Mesenteric fat pad (tissue), 1 donor: ENCODE data around the gene GEMIN5. TPM values are rescaled to one million over a fixed set of nuclear protein-coding genes. Genes with fewer than 3 reads are reported as not detected.
"Not testable (repeated sequence)": the region's sequence is repeated elsewhere in the genome, so short reads cannot be mapped to it uniquely, and the experiment has no call there.

Source experiments
- DNase-seq: peaks from one replicate; pipeline ENCODE4 v3.0.0-alpha.2; 2020; ENCODE audit warnings: low spot score
- total RNA-seq: library from RNA; stranded (reverse); fragmentation: NEBNext Ultra II Directional; extraction: Animal tissue kit (Norgen Biotek cat#: 25700); gene quantifications from one replicate; pipeline ENCODE4 v1.2.1, GENCODE V29; 2021
- donor health status: DM: yes; HTN: yes; CAD: no.

GEMIN5 gene
- total RNA-seq, 1 donor from 2014 or later = 20.1 TPM

GRCh38 chr5:154945695-154946301 is 7.8 kb upstream of the GEMIN5 start:
- no peak for DNase-seq

- DNase-seq = no peak
Measured at GRCh38 chr5:154944716-154945115, 6.7 kb upstream of the GEMIN5 start.

DNA sequence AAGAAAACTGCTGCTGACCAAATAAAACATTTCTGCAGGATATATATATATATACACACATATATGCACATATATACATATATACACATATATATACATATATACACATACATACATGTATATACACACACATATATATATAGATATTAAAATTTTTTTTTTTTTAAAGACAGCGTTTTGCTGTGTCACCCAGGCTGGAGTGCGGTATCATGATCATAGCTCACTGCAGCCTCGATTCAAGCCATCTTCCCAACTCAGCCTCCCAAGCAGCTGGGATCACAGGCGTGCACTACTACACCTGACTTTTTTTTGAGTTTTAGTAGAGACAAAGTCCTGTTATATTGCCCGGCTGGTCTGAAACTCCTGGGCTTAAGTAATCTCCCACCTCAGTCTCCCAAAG is 5.5 kb upstream of the GEMIN5 start:
- DNase-seq = no peak

GRCh38 chr5:154940772-154941620 is 3.0 kb upstream of the GEMIN5 start, which contains the start of gene MRPL22:
Gene MRPL22 (plus strand): TSS chr5:154941073. CDS start chr5:154941111, 38 bp downstream.
- peak; percentile 96 for DNase-seq

- no peak for DNase-seq
Measured at GRCh38 chr5:154940375-154940771, 2.4 kb upstream of the GEMIN5 start.

GRCh38 chr5:154939387-154939786 is 1.4 kb upstream of the GEMIN5 start:
- not testable (repeated sequence) for DNase-seq

GRCh38 chr5:154937186-154937717 is 759 bp downstream of the GEMIN5 start:
- no peak for DNase-seq

- DNase-seq = no peak
Measured at GRCh38 chr5:154934881-154935280, 3.1 kb downstream of the GEMIN5 start.

- no peak for DNase-seq
Measured at GRCh38 chr5:154933537-154933936, 4.5 kb downstream of the GEMIN5 start.

DNA sequence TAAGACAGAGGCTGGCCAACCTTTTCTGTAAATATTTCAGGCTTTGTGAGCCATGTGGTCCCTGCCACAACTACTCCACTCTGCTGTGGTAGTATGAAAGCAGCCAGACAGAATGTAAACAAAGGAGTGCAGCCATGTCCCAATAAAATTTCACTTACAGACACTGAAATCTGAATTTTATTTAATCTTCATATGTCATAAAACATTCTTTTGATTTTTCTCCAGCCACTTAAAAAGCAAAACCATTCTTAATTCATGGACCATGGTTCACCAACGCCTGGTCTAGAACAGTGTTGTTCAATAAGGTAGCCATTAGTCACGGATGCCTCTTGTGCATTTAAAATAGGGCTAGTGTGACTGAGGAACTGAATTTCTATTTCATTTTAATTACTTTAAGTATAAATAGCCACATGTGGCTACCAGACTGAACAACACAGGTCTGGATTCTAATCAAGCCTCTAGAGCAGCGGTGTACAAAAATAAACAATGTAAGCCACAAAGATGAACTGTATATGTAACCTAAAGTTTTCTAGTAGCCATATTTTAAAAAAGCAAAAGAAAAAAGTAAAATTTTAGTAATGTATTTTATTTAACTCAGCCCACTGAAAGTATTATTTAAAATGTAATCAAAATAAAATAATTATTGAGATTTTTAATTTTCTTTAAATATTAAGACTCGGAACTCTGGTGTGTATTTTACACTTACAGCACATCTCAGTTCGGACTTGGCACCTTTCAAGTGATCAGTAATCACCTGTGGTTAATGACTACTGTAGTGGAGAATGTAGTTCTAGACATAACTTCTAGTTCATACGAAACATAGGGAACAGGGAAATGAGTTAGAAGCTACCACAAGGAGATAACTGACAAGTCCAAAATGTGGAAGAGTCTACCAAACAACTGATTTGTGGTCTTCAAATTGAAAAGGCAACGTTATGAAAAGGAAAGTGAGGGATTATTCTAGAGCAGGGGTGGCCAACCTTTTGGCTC is 14.3 kb downstream of the GEMIN5 start:
- DNase-seq = no peak

DNA sequence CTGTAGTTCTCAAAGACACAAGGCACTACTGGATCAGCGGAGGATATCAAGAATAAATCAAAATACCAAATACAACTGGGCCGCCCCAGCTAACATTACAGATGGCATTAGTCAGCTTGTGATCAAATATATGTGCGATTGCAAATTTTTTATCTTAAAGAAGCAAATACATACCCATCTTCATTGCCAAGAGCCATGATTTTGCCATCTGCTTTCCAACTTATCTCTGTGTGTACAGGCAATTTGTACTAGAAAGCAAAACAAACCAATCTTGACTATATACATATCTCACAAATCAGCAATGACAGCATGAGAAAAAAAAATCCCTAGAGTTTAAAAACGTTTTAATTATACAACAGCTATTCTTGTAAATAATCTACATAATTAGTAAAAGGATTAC is 20.3 kb downstream of the GEMIN5 start:
- DNase-seq = no peak

GRCh38 chr5:154916874-154917273 is 21.1 kb downstream of the GEMIN5 start:
- no peak for DNase-seq

DNA sequence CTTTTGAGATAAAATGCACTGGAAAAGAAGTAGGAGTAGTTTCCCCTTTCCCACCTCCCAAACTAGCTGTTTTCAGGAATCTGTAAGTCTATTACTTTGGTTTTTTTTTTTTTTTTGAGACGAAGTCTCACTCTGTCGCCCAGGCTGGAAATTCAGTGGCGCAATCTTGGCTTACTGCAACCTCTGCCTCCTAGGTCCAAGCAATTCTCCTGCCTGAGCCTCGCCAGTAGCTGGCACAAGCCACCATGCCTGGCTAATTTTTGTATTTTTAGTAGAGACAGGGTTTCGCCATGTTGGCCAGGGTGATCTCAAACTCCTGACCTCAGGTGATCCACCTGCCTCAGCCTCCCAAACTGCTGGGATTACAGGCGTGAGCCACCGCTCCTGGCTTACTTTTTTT is 32.4 kb downstream of the GEMIN5 start:
- not testable (repeated sequence) for DNase-seq

GRCh38 chr5:154901913-154902312 is 36.1 kb downstream of the GEMIN5 start:
- DNase-seq = no peak

GRCh38 chr5:154901276-154901675 is 36.7 kb downstream of the GEMIN5 start:
- no peak for DNase-seq

DNA sequence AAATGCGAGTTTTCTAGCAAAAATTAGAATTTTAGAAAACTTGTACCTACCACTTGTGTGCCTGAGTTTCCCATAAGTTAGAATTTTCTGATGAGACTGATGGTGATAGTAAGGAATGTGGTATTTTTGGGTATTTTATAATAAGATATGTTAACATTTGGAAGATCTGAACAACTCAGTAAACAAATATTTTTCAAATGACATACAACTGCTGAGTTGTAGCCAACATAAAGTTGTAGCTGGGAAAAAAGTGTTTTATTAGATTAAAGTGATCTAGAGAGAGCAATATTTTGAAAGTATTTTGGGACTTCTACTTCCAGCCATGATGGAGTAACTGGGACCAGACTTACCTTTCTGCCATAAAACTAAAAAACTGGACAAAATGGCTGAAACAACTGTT is 37.9 kb downstream of the GEMIN5 start:
- DNase-seq = no peak

- no peak for DNase-seq
Measured at GRCh38 chr5:154899151-154899816, 38.7 kb downstream of the GEMIN5 start.

DNA sequence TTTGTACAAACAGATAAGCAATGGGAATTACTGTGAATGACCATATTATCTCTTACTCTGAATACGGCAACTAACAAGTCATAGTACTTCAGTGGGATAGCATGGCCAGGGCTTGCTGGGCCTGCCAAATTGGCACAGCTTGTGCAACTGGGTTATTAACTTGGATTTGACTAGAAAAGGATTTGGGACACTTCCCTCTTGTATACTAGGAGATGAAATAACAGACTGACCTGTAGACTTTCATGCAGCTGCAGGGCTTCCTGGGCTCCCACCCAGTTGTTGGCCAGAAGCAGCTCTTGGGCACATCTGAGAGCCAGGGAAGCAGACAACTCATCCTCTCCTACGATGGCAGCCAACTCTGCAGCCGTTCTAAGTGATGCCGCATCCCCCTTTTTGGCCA is 39.8 kb downstream of the GEMIN5 start:
- no peak for DNase-seq

- no peak for DNase-seq
Measured at GRCh38 chr5:154896562-154897165, 41.3 kb downstream of the GEMIN5 start.
